Measurements from ENCODE around the gene NEDD1.
A peak's percentile ranks its signal among the peaks of the same experiment; 100 is the strongest.

NEDD1 gene

GRCh38 chr12:96901175-96901574 lies 5.9 kb upstream of the NEDD1 start:
- DNase-seq (ENCODE audit: low read depth): no peak

- no peak for DNase-seq (ENCODE audit: low read depth)
Measured at GRCh38 chr12:96902076-96902475, 5.0 kb upstream of the NEDD1 start.

DNA sequence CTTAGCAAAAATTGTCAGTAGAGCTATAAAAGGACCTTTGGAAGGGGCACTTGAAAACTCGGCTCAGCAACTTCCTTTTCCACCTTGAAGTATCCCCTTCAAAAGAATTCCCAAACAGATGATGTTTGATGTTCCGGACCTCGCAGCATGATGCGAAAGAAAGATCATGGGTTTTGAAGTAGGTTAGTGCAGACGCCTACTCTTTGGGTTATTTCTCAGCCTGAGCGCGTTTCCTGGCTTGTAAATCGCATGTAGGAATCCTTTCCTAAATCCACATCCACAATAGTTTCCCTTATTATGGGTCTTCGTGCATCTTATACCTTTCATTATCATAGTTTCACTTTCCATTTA lies 584 bp upstream of the NEDD1 start:
- DNase-seq (ENCODE audit: low read depth): no peak

GRCh38 chr12:96907671-96908422 lies 790 bp downstream of the NEDD1 start:
- DNase-seq (ENCODE audit: low read depth): no peak

GRCh38 chr12:96908423-96908675 lies 1.3 kb downstream of the NEDD1 start:
- DNase-seq (ENCODE audit: low read depth): no peak

DNA sequence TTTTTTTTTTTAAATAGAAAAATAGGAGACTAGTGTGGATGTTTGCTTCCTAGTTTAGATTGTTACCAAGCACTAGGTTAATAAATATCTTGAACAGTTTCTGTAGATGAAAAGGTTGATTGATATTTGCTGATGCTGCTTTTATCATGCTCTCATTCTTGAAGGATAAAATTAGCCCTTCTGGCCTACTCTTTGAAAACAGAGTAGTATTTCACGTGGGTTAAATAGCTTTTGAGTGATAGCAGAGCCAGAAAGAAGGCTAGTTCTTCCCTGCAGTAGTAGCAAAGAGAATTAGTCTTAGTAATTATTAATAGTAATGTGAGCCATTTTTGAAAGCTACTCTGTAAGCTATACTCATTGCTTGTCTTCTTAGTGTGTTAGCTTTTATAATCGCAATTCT lies 5.2 kb downstream of the NEDD1 start:
- DNase-seq (ENCODE audit: low read depth): no peak

- DNase-seq (ENCODE audit: low read depth): no peak
Measured at GRCh38 chr12:96912943-96913342, 5.9 kb downstream of the NEDD1 start.

GRCh38 chr12:96919510-96920210 lies 12.6 kb downstream of the NEDD1 start:
- no peak for DNase-seq (ENCODE audit: low read depth)

GRCh38 chr12:96948782-96949181 lies 41.7 kb downstream of the NEDD1 start:
- DNase-seq (ENCODE audit: low read depth): no peak

DNA sequence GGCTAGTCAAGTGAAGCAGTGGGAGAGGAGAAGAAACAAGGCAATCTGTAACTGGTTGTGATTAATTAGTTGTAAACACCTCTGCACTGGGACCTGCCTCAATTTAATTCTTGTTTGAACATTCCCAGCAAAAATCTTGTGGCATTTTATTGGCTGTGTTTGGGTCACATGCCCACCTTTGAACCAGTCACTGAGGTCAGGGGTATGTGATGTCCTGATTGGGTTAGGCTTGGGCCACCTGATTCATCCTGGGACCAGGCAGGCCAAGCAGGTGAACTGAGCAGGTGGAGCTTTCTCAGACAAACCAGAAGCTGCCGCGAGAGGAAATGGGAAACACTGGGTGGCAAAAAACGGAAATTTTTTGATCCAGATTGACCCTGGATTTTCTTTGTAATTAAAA lies 72.5 kb downstream of the NEDD1 start:
- no peak for DNase-seq (ENCODE audit: low read depth)

DNA sequence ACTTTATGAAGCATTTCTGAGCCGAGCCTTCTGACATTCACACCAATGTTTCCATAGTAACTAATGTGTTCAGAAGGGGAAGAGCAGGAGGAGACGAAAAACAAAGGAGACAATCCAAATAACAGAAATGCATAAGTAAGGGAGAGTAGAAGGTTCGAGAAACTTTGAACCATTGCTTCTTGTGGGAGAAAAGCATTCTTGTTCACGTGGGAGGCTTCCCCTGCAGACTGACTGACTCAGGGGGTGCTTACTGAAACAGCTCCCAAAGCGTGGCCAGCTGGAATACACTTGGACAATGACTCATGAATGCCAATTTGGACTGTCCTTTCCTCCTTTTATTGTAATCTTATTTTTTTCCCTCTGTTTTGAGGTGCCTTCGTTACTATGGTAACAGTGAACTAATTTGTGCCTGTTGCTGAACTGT lies 73.9 kb downstream of the NEDD1 start:
- DNase-seq (ENCODE audit: low read depth): peak; percentile 68

GRCh38 chr12:96981911-96982310 lies 74.9 kb downstream of the NEDD1 start:
- no peak for DNase-seq (ENCODE audit: low read depth)

DNA sequence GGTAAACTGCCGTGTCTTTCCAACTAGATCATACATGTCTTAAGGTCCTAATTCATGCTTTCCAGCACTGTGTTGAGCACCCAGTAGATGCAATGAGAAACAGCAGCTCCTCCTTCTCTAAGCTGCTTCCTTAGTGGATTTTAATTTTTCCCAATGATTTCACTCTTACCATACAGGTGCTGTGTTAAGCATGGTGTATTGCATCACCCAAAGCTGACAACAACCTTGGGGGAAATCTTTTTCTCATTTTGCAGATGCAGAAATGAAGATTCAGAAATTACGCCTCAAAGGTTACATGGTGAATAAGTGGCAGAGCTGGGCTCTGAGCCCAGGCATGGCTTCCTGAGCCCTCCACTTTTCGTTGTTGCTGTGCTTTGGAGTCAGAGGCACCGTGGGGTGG lies 75.6 kb downstream of the NEDD1 start:
- no peak for DNase-seq (ENCODE audit: low read depth)

DNA sequence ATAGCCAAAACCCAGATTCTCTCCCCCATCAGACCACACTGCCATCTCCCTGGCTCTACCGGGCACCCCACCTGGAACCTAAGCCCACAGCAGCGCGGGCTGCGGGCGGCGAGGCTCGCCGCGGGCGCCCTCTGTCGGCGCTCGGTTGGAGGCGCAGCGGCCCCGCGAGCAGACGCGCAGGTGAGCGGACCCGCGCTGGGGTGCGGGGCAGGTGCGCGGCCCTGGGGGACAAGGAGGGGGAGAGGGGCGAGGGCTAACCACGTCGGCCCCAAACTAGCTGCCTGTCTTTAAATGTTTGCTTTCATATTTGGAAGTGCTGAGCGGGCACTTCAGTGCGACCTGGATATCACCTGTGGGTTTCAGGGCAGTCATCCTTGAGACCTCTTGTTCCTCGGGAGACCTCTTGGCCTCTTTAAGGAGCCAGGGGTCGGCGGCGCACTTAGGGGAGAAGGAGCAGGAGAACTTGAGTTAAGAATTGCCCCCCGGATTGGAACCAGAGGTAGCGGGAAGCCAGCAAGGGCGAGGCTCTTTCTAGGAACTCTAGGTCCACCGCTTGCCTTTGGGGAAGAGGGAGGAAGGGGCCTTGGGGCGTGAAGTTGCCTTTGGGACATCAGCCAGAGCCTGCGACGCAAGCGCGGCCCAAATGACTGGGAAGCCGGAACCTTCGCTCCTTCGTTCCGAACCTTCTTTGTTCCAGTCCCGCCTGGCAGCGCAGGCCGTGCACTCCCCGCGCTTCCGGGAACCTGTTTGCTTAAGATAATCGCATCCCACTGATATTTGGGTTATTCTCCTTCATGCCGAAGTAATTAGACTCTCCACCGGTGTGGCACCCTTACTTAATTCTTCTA lies 78.7 kb downstream of the NEDD1 start:
- no peak for DNase-seq (ENCODE audit: low read depth)

DNA sequence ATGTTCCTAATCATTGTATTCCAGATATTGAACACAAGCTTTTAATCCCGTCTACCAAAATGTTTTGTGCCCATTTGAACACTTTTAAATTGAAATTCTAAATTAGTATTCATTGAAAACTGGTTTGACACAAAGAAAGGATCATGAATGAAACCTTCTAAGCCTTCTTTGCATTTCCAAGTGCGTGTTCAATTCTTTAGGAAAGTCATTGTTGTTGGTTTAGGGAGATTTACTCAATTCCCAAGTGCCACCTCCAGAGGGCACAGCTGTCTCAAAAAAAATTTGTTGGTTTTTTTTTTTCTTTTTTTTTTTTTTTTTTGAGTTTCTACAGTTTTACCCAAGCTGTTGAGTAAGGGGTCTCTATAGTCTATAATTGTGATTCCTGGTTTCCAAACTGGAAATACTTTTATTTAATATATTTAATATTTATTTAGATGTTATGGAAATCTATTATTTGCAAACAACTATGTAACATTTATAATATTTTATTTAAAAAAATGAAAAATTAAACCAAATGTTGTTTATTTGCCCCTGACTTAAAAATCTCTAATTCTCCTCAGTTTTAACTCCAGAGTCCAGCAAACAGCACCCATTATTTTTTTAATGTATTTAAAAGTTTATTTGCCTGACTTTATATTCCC lies 79.9 kb downstream of the NEDD1 start:
- DNase-seq (ENCODE audit: low read depth): peak; percentile 15

GRCh38 chr12:96988919-96989318 lies 81.9 kb downstream of the NEDD1 start:
- DNase-seq (ENCODE audit: low read depth): no peak

- DNase-seq (ENCODE audit: low read depth): no peak
Measured at GRCh38 chr12:96989916-96990315, 82.9 kb downstream of the NEDD1 start.

DNA sequence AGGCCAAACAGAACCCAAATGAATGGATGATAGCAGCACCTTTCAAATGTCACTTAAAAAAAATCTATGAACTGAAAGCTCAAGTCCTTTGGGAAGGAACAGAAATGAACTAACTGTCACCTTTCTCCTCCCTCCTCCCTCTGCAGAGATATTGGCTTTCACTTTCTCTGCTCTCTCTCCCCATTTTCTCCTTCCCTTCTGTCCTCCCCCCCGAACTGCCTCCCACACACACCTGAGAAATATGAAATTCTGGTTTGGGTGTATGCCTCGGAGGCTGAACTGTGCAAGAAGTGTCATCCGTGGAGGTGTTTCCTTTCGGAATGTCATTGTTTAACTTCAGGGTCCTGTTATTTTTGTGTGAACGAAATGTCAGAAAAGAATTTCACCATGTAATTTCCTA lies 87.8 kb downstream of the NEDD1 start:
- no peak for DNase-seq (ENCODE audit: low read depth)

- DNase-seq (ENCODE audit: low read depth): no peak
Measured at GRCh38 chr12:96995861-96996260, 88.8 kb downstream of the NEDD1 start.

- DNase-seq (ENCODE audit: low read depth): no peak
Measured at GRCh38 chr12:96997797-96998484, 90.9 kb downstream of the NEDD1 start.

DNA sequence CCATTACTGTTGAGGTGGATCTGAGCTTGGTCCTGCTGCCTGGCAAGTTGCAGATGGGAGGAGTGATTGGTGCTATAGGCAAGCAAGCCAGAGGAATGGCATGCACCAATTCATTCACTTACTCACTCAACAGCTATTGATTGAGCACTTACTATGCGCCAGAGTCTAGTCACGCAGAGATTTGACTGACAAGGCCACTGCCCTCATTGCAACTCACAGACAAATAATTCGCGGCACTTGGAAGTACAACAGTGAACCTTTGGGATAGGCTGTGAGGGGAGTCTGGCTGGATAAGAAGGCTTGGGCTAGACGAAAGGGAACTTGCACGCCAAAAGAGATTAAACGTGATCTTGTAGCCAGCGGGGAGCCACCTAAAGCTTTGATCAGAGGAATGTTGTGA lies 96.2 kb downstream of the NEDD1 start:
- no peak for DNase-seq (ENCODE audit: low read depth)

Measured in HS-5 (cell line).